Hepatocyte (in vitro differentiated cells): ENCODE measurements around the gene C20orf96.

Experiments
- CTCF ChIP-seq: fragments of 200-600 bp; sonication (generic); IDR thresholded peaks from 2 replicates; pipeline ENCODE4 v1.5.1; 2016; ENCODE audit warnings: antibody characterized with exemption, mild to moderate bottlenecking; ENCODE audit not compliant: poor library complexity
- EZH2 ChIP-seq: fragments of 200-600 bp; sonication (generic); IDR thresholded peaks from 2 replicates; pipeline ENCODE4 v1.6.1; 2016; ENCODE audit warnings: antibody characterized with exemption, mild to moderate bottlenecking, borderline replicate concordance

DNA sequence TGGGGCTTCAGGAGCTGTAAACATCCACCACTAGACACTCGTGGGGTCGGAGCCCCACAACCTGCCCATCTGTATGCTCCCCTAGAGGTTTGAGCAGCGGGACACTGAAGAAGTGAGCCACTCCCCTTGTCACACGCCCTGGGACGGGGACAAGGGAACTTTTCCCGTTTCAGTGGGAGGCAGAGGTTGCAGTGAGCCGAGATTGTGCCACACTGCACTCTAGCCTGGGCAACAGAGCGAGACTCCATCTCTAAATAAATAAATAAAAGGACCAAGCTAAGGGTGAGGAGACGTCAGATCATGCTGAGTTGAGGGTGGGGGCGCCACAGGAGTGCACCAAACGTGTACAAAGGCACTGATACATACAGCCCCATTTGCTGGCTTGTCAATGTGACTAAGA lies 15.2 kb upstream of the C20orf96 start:
- TF ChIP-seq EZH2: no peak
- no peak for TF ChIP-seq CTCF
